CD4-positive, alpha-beta T cell (primary cell): Measurements from ENCODE around the gene YPEL2. TPM values are rescaled to one million over a fixed set of nuclear protein-coding genes. Genes with fewer than 3 reads are reported as not detected.
A peak's percentile ranks its signal among the peaks of the same experiment; 100 is the strongest.

Source experiments
- ATAC-seq: fragments of 200-7000 bp; cut with Tn5 transposase; one replicate; pipeline ENCODE4 v1.10.0; 2022; ENCODE audit warnings: mild to moderate bottlenecking; ENCODE audit not compliant: poor library complexity
- CTCF ChIA-PET: fragments of 350-600 bp; sonication (Branson Sonifier 250); formaldehyde crosslinking; loops from one replicate; lab custom pipeline; 2021; ENCODE audit warnings: antibody characterized with exemption, inconsistent platforms; lab: Charles Lee
- POLR2A ChIA-PET: fragments of 350-600 bp; sonication (Branson Sonifier 250); formaldehyde crosslinking; loops from one replicate; lab custom pipeline; 2021; ENCODE audit warnings: antibody characterized with exemption, inconsistent platforms; lab: Charles Lee
- DNase-seq, 14 experiments: peaks; one replicate each; pipeline ENCODE4 v3.0.0-alpha.2; 2013 to 2020; ENCODE audit warnings: mixed read lengths in 2 of 14
- H3K27ac ChIP-seq, 2 donors: one replicate each; pipeline versions ENCODE4 v1.5.1 to v1.7.0; 2013; ENCODE audit warnings: low read length in 2 of 2, low read depth in 1 of 2, mild to moderate bottlenecking in 1 of 2
- H3K27me3 ChIP-seq, 2 experiments: 1 replicate in 1 of 2; 2 replicates in 1 of 2; pipeline versions ENCODE4 v1.6.1 to v1.7.0; 2013; ENCODE audit warnings: low read length in 2 of 2, control low read depth in 1 of 2, mild to moderate bottlenecking in 1 of 2, moderate library complexity in 1 of 2; ENCODE audit not compliant: insufficient read depth in 2 of 2, control insufficient read depth in 1 of 2
- H3K36me3 ChIP-seq: one replicate; pipeline ENCODE4 v1.6.1; 2013; ENCODE audit warnings: low read length, control low read depth; ENCODE audit not compliant: insufficient read depth
- H3K4me1 ChIP-seq: one replicate; pipeline ENCODE4 v1.6.1; 2013; ENCODE audit warnings: low read length, control low read depth; ENCODE audit not compliant: insufficient read depth
- H3K4me3 ChIP-seq: one replicate; pipeline ENCODE4 v1.5.1; 2013; ENCODE audit warnings: mild to moderate bottlenecking, low read length, moderate library complexity
- H3K9me3 ChIP-seq, 2 experiments: 1 replicate in 1 of 2; 2 replicates in 1 of 2; pipeline versions ENCODE4 v1.6.1 to v1.7.0; 2013; ENCODE audit warnings: low read length in 2 of 2, mild to moderate bottlenecking in 2 of 2, control low read depth in 1 of 2, moderate library complexity in 1 of 2; ENCODE audit not compliant: control insufficient read depth in 1 of 2, insufficient read depth in 1 of 2
- H3K27ac Mint-ChIP-seq: one replicate; pipeline ENCODE4 v1.8.0; 2020; ENCODE audit warnings: mixed read lengths
- H3K27me3 Mint-ChIP-seq: one replicate; pipeline ENCODE4 v1.8.0; 2021; ENCODE audit warnings: mixed read lengths
- H3K36me3 Mint-ChIP-seq: one replicate; pipeline ENCODE4 v1.8.0; 2021; ENCODE audit warnings: low read depth, mixed read lengths
- H3K4me1 Mint-ChIP-seq: one replicate; pipeline ENCODE4 v1.8.0; 2021; ENCODE audit warnings: low read depth, mixed read lengths
- H3K4me3 Mint-ChIP-seq: one replicate; pipeline ENCODE4 v1.8.0; 2020; ENCODE audit warnings: mild to moderate bottlenecking, mixed read lengths
- H3K9me3 Mint-ChIP-seq: one replicate; pipeline ENCODE4 v1.8.0; 2020; ENCODE audit warnings: mixed read lengths
- intact Hi-C, 2 experiments: fragments of 100-400 bp; cut with DNase I in 1 of 2; cut with micrococcal nuclease in 1 of 2; formaldehyde crosslinking; loops; one replicate each; pipeline versions ENCODE4 v1.15.1 to v1.9.0; 2023 to 2025; cut with DNase I, micrococcal nuclease
- total RNA-seq, 174 experiments: library from RNA in 2 of 174; stranded (reverse) in 2 of 174; gene quantifications; one replicate each; pipeline ENCODE4 v1.2.3 and lab custom pipeline; 2021 to 2026
- TF ChIP-seq, protein P1 (sequence below): fragments of 200-600 bp; IDR thresholded peaks from one replicate; pipeline ENCODE4 v1.8.0; 2022; ENCODE audit warnings: antibody characterized with exemption, mild to moderate bottlenecking

Gene YPEL2
- total RNA-seq, 2 experiments from 2014 or later = 69.1 to 71.6 TPM

GRCh38 chr17:59434429-59434828 is 103.0 kb downstream of the YPEL2 start:
- Mint-ChIP-seq H3K4me1 (peaks cover 7% of the 10 kb centered on the region), H3K36me3 (no peaks in the 10 kb centered on the region), H3K9me3 (peaks cover 2% of the 10 kb centered on the region), H3K4me3 (no peak overlapping the region), H3K27ac (no peak overlapping the region), H3K27me3 (no peaks in the 10 kb centered on the region)
- DNase-seq (no peak), ATAC-seq (no peak)
- TF ChIP-seq, protein P1, sequence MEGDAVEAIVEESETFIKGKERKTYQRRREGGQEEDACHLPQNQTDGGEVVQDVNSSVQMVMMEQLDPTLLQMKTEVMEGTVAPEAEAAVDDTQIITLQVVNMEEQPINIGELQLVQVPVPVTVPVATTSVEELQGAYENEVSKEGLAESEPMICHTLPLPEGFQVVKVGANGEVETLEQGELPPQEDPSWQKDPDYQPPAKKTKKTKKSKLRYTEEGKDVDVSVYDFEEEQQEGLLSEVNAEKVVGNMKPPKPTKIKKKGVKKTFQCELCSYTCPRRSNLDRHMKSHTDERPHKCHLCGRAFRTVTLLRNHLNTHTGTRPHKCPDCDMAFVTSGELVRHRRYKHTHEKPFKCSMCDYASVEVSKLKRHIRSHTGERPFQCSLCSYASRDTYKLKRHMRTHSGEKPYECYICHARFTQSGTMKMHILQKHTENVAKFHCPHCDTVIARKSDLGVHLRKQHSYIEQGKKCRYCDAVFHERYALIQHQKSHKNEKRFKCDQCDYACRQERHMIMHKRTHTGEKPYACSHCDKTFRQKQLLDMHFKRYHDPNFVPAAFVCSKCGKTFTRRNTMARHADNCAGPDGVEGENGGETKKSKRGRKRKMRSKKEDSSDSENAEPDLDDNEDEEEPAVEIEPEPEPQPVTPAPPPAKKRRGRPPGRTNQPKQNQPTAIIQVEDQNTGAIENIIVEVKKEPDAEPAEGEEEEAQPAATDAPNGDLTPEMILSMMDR = no peak
- Histone ChIP-seq H3K36me3 (no peaks in the 10 kb centered on the region), H3K27me3 (no peaks in the 10 kb centered on the region), H3K4me3 (no peak overlapping the region), H3K4me1 (no peaks in the 10 kb centered on the region), H3K27ac (no peak overlapping the region), H3K9me3 (peaks cover 0 to 4% of the 10 kb centered on the region in 2 experiments)
- intact Hi-C loops = no loop called here
- ChIA-PET CTCF (interaction anchor here (1.3 to 1.6 kb wide), 2 partner anchors 49 to 105 kb away, joined by 3 to 4 read pairs; no protein-coding TSS in a partner anchor), POLR2A (no interaction called here)

DNA sequence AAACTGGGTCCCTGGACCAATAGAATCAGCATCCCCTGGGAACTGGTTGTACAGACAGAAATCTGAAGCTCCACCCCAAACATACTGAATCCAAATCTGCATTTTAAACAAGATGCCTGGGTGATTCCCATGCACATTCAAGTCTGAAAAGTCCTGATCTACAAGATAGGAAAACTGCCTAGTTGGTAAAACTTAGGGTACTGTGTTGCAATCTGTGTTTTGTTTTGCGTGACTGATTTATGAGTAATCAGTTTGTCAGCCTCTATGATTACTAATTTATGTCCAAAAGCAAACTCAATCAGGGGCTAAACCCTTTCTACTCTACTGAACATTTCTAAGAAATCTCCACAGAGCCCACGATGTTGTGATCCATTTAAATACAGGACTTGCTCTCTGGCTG is 103.8 kb downstream of the YPEL2 start:
- H3K27ac ChIP-seq = no peak overlapping the region
- Mint-ChIP-seq H3K27me3 (no peaks in the 10 kb centered on the region), H3K9me3 (peaks cover 2% of the 10 kb centered on the region), H3K4me1 (peaks cover 15% of the 10 kb centered on the region), H3K4me3 (no peak overlapping the region), H3K36me3 (no peaks in the 10 kb centered on the region), H3K27ac (no peak overlapping the region)
- peak in 2 of 14 experiments; percentile 36 to 49 for DNase-seq
- peaks cover 8% of the 10 kb centered on the region for H3K4me1 ChIP-seq
- no peaks in the 10 kb centered on the region for H3K27me3 ChIP-seq
- intact Hi-C loops = no loop called here
- TF ChIP-seq, protein P1 = no peak
- no peaks in the 10 kb centered on the region for H3K36me3 ChIP-seq
- CTCF ChIA-PET = interaction anchor here (1.3 to 1.6 kb wide), 2 partner anchors 50 to 106 kb away, joined by 3 to 4 read pairs; no protein-coding TSS in a partner anchor
- ATAC-seq = no peak
- POLR2A ChIA-PET = no interaction called here
- no peak overlapping the region for H3K4me3 ChIP-seq
- peaks cover 0 to 4% of the 10 kb centered on the region in 2 experiments for H3K9me3 ChIP-seq

DNA sequence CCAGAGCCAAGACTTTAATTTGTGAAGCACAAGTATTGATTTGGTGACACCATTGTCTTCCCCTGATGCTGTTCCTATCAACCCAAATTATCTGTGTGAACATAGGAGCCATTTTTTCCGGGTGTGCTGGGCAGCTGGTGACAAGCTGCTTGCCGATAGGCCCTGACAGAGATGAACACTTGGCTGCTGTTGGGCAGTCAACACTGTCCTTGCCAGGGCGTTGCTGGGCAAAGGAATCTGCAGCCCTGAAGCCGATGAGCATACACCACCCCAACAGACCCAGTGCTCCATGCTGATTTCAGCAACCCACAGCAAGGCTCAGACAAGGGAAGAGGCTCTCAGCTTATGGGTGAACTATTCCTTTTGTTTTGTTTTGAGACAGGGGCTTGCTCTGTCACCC is 105.4 kb downstream of the YPEL2 start:
- intact Hi-C loops = no loop called here
- H3K4me3 Mint-ChIP-seq = no peak overlapping the region
- TF ChIP-seq, protein P1 = no peak
- no peaks in the 10 kb centered on the region for H3K36me3 Mint-ChIP-seq
- no peaks in the 10 kb centered on the region for H3K27me3 Mint-ChIP-seq
- ATAC-seq = no peak
- no peak for DNase-seq
- ChIA-PET POLR2A (no interaction called here), CTCF (interaction anchor here (1.2 kb wide), 1 partner anchor 104 kb away, joined by 4 read pairs; no protein-coding TSS in a partner anchor)
- H3K36me3 ChIP-seq = no peaks in the 10 kb centered on the region
- peaks cover 18% of the 10 kb centered on the region for H3K4me1 ChIP-seq
- H3K27ac ChIP-seq = no peak overlapping the region
- H3K4me1 Mint-ChIP-seq = peaks cover 24% of the 10 kb centered on the region
- no peak overlapping the region for H3K4me3 ChIP-seq
- peaks cover 0 to 4% of the 10 kb centered on the region in 2 experiments for H3K9me3 ChIP-seq
- H3K9me3 Mint-ChIP-seq = peaks cover under 1% of the 10 kb centered on the region
- H3K27ac Mint-ChIP-seq = no peak overlapping the region
- H3K27me3 ChIP-seq = no peaks in the 10 kb centered on the region
